ENCODE data around the gene INPP1.

Gene INPP1

DNA sequence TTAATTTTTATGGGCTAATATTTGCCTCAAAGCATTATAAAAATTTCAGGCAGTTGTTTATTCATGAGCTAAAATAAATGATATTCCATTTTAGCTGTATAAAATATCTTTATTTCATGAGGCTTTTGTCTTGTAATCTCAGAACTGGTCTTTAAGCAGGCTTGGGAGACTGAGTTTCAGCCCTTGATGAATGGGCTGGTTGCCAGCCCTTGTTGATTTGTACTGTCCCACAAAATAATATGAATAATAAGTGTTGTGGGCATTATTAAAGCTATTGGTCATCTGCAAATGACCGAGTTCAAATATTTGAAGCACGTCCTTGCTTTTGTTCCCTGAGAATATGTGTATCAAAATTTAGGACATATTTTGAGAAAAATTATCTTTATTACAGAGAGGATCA lies 18.2 kb downstream of the INPP1 start:
- no peak for DNase-seq (ENCODE audit: low read depth in 2 of 2)

DNA sequence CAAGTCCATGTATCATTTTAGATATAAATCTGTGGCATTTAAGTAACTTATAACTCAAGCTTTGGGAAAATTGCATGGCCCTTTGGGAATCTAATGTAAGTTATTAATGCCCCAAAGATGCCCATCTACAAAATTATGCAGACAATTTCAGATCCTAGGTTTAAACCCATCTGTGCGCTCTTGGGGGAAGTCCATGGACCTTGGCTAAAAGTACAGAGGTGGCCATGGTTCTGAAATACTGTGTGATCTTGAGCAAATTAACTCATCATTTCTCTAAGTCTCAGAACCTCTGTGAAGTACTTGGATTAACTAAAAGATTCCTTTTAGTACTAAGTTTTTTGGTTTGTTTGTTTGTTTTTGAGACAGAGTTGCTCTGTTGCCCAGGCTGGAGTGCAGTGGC lies 19.5 kb downstream of the INPP1 start:
- DNase-seq (ENCODE audit: low read depth in 2 of 2): no peak

DNA sequence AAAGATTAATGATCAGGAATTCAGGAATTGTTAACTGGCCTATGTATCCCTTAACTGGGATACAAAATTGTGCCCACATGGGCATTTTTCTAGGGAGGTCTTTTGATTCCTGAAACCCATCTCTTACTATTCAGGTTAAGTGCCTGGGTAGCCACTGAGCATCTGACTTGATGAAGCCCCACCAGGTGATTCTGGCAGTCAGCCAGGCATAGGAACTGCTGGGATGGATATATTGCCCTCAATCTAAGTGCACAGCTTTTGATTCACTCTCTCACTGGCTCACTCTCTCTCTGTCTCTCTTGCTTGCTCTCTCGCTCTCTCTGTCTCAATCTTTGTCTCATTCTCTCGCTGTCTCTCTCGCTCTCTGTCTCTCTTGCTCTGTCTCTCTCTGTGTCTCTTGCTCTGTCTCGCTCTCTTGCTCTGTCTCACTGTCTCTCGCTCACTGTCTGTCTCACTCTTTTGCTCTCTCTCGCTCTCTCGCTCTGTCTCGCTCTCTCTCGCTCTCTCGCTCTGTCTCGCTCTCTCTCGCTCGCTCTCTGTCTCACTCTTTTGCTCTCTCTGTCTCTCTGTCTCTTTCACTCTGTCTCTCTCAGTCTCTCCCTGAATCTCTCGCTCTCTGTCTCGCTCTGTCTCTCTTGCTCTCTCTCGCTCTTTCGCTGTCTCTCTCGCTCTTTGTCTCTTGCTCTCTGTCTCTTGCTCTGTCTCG lies 22.3 kb downstream of the INPP1 start:
- DNase-seq (ENCODE audit: low read depth in 2 of 2): no peak

GRCh38 chr2:190366248-190366753 lies 22.9 kb downstream of the INPP1 start:
- DNase-seq (ENCODE audit: low read depth in 2 of 2): no peak

DNA sequence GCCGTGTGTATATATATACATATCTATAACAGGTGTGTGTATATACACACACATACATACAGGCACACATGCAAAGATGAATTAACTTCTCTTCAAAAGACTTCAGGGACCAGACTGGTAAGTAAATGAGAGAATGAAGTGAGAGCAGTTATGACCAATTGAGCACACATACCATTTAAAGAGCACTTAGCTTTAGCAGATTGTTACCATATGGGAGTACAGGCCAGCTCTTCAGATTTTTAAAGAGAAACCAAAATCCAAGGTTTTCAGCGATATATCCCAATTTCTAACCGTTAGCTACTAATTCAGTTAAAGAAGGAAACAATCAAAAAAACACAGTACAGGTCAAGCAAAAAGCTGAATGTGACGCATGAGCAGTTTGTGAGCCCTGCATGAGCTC lies 23.7 kb downstream of the INPP1 start:
- no peak for DNase-seq (ENCODE audit: low read depth in 2 of 2)

- no peak for DNase-seq (ENCODE audit: low read depth in 2 of 2)
These were observed 26.2 kb downstream of the INPP1 start for GRCh38 chr2:190369635-190370034.

- no peak for DNase-seq (ENCODE audit: low read depth in 2 of 2)
These were observed 32.7 kb downstream of the INPP1 start for GRCh38 chr2:190376083-190376482.

DNA sequence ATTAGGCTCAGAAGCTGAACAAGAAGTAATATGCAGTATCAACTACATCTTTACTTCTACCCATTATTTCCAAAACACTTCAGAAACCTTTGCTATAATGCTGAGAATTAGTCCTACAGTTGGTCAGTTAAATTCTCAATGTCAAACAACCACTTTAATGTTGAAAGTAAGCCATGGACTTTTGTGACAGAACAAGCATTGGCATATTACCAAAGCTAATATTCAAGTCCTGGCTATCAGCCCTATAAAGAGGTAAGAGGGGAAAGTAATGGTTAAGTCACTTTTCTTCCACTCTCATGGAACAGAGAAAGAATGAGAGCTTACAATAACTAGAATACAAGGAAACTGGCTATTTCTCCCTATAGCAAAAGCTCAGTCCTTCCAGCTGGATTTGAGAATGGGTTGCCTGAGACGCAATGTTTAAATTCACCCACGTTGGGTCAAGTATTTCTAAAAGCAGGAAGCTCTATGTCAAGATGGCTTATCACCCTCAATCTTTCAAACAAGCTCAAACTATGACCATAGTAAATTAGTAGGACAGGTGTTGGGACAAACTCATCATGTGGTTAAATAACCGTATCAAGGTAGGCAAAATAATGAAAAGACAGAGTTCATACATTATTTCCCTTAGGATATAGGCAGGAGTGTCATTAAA lies 33.3 kb downstream of the INPP1 start:
- no peak for DNase-seq (ENCODE audit: low read depth in 2 of 2)

GRCh38 chr2:190378880-190379237 lies 35.5 kb downstream of the INPP1 start:
- no peak for DNase-seq (ENCODE audit: low read depth in 2 of 2)

DNA sequence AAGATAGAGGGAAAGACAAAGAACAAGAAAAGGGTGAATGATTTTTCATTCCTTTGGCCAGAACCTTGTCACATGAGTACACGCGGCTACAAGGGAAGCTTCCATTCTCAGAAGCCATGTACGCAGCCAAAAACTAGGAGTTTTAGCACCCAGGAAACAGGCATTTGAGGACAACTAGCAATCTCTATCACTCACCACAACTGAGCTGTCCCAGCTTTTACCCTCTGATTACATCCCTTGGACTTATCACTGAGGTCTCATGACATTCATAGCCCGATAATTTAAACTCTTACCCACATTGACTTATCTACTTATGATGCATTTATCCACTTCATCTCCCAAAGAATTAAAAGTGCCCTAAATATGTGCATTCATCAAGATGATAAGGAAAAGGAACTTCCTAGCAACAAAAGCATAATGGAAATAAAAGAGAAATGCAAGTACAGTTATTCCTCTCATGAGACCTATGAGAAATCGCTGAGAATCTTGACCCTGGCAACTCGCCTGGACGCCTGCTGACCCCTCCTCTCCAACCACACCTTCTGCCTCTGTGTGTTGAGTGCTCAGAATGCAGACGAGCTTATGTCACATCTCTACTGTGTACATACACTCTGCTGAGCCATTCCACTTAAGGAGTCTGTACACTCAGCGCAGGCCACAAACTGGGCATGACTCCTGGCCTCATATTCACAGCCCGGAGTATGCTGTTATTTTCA lies 36.0 kb downstream of the INPP1 start:
- no peak for DNase-seq (ENCODE audit: low read depth in 2 of 2)

DNA sequence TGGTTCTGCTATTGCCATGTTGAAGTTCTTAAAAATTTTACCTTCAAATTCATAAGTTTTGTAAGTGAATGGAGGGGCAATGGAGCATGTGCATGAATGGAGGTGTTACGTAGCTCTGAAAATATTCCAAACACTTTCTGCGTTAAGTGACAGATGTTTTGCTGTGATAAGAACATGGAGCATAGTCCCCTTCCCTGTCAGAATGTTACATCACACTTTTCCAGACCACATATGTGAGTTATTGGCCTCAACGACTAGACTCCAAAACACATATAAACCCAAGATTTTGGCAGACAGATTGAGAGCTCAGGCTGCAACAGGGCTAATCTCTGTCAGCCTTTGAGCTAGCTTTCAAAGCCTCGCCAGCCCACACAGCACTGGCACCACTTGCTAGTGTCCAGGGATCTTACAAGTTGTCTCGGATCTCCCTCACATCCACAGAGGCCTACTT lies 37.6 kb downstream of the INPP1 start:
- no peak for DNase-seq (ENCODE audit: low read depth in 2 of 2)

- no peak for DNase-seq (ENCODE audit: low read depth in 2 of 2)
These were observed 39.5 kb downstream of the INPP1 start for GRCh38 chr2:190382851-190383250.

DNA sequence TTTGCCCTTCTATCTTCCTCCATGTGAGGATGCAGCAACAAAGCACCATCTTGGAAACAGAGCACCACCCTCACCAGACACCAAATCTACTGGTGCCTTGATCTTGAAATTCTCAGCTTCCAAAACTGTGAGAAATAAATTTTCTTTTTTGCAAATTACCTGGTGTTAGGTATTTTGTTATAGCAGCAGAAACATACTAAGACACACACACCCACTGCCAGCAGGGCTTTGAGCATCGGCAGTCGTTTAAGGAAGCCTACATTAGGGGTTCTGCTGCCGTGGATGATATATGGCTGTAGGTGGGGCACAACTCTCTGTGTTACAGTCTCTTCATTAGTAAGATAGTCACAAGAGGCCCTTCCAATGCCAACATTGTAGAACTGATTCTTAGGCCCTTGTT lies 44.0 kb downstream of the INPP1 start:
- DNase-seq (ENCODE audit: low read depth in 2 of 2): no peak

DNA sequence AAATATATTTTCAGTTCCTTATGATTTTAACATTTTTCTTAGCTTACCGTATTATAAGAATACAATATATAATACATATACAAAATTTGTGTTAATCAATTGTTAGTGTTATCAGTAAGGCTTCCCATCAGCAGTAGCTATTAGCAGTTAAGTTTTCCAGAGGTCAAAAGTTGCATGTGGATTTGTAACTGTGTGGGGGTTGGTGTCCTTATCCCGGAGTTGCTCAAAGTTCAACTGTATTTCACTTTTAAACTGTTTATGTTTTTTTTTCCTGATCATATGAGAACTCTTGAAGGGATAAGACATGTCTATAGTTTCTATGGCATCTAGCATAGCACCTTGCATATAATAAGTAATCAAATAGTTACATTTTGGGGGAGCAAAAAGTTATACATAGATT lies 52.9 kb downstream of the INPP1 start:
- DNase-seq (ENCODE audit: low read depth in 2 of 2): no peak

DNA sequence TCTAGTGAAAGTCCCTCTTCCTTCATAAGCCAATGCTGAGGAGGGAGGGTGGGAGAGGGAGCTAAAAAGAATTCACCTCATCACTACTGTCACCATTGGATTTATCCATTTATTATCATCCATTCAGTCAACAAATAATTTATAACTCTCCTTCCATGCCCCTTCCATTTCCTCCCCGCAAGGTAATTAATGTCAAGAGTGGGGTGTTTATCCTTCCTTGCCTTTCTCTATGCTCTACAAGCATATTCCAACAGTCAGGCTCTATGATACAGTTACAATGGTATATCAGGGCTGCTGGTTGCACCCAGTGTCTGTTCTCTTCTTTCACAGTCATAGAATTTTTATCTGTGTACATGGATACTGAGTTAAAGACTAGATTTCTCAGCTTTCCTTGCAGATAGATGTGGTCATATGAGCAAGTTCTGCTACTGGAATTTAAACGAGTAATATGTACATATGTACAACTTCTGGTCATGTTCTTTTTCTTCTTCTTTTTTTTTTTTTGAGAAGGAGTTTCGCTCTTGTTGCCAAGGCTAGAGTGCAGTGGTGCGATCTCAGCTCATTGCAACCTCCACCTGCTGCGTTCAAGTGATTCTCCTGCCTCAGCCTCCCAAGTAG lies 59.7 kb downstream of the INPP1 start:
- no peak for DNase-seq (ENCODE audit: low read depth in 2 of 2)

DNA sequence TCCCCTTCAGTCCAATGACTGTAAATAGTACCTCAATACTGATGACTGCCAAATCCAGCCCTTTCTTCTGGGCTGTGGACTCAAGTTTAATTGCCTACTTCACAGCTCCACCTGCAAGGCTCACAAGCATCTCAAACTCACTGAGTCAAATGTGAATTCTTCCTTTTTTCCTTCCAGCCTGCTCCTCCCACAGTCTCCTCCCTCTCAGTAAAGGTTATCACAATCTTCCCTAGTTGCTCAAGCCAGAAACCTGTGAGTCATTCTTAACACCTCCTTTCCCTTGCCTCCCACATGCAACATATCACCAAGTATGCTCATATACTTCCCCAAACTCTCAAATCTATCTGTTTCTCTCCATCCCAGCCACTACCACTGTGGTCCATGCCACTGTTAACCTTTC lies 61.1 kb downstream of the INPP1 start:
- DNase-seq (ENCODE audit: low read depth in 2 of 2): no peak

DNA sequence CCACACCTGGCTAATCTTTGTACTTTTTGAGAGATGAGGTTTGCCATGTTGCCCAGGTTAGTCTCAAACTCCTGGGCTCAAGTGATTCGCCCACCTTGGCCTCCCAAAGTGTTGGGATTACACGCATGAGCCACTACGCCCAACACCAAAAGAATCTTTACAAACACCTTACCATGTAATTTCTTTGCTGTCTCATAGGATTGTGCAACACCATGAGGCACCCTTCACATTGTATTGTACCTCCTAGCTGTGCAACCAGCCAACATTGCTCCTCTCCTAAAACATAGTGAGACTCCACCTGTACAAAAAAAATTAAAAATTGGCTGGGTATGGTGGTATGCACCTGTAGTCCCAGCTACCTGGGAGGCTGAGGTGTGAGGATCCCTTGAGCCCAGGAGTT lies 61.7 kb downstream of the INPP1 start:
- DNase-seq (ENCODE audit: low read depth in 2 of 2): no peak

DNA sequence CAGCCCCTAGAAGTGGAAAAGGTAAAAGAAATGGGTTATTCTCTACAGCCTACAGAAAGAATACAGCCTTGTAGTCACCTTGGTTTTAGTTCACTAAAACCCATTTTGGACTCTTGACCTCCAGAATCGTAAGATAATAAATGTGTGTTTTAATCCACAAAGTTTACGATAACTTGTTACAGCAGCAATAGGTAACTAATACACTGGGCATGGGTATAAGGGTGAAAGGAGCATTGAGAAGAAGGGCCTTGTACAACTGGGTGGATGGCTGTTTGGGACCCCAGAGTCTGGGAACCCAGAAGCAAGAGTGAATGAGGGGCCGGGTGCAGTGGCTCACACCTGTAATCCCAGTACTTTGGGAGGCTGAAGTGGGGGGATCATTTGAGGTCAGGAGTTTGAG lies 62.6 kb downstream of the INPP1 start:
- DNase-seq (ENCODE audit: low read depth in 2 of 2): no peak

DNA sequence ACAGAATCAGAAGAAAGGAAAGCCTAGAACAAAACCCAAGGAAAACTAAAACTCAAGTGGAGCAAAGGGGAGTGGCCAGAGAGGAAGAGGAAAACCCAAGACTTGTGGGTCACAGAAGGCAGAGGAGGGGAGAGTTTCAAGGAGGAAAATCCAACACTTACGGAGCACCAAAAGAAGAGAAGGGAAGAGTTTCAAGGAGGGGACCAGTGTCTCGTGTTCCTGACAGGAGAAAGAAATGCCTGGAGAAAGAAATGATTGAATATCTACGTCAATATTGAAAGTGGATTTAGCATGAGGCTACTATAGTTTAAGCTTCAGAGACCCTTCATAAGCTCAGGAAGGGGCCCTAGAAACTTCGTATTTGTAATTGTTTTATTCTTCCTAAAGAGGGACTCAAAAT lies 63.4 kb downstream of the INPP1 start:
- DNase-seq (ENCODE audit: low read depth in 2 of 2): no peak

GRCh38 chr2:190407246-190407661 lies 63.9 kb downstream of the INPP1 start:
- peak; percentile 7 to 24 for DNase-seq (ENCODE audit: low read depth in 2 of 2)

- peak; percentile 26 to 52 for DNase-seq (ENCODE audit: low read depth in 2 of 2)
These were observed 64.5 kb downstream of the INPP1 start, which contains the start of gene MFSD6 for GRCh38 chr2:190407662-190408537. Gene MFSD6, plus strand, starts transcription at chr2:190408355. Its CDS starts 27,675 bp downstream, at chr2:190436030.
